Epithelial cell of proximal tubule (primary cell): ENCODE data around the gene ARHGEF16. TPM values are rescaled to one million over a fixed set of nuclear protein-coding genes. Genes with fewer than 3 reads are reported as not detected.

Source experiments
- DNase-seq: peaks from one replicate; pipeline ENCODE4 v3.0.0-alpha.2; 2011; ENCODE audit warnings: low read depth
- H3K4me3 ChIP-seq: 2 replicates; pipeline ENCODE4 v1.5.1; 2011; ENCODE audit warnings: low read depth, mild to moderate bottlenecking, low read length
- total RNA-seq: library from RNA; depleted of rRNA; stranded (reverse); fragments of >200 nt; gene quantifications from 2 replicates; pipeline ENCODE4 v1.2.3, GENCODE V29; 2015
- TF ChIP-seq, protein P1 (sequence below): conservative IDR thresholded peaks from 2 replicates; pipeline ENCODE4 v1.5.1; 2012; ENCODE audit warnings: low read depth, mild to moderate bottlenecking, low read length

ARHGEF16 gene
- total RNA-seq, 1 donor from 2014 or later, result 36.6 TPM

DNA sequence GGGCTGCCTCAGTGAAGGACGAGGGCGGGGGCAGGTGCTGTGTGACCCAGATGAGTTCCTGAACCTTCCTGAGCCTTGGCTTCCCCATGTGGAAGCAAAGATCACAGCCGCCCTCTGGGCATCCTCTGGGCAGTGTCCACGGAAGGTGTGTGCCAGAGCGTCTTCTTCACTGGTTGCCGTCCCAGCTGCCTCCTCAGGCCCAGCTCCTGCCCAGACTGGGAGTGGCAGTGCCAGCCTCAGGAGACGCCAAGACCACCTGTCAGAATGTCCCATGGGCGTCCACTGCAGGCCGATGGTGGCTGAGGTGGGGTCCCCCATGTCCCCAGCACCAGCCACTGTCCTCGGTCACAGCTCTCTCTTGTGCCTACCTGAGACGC is 10.2 kb downstream of the ARHGEF16 start:
- H3K4me3 ChIP-seq, result no peak overlapping the region
- TF ChIP-seq, protein P1, sequence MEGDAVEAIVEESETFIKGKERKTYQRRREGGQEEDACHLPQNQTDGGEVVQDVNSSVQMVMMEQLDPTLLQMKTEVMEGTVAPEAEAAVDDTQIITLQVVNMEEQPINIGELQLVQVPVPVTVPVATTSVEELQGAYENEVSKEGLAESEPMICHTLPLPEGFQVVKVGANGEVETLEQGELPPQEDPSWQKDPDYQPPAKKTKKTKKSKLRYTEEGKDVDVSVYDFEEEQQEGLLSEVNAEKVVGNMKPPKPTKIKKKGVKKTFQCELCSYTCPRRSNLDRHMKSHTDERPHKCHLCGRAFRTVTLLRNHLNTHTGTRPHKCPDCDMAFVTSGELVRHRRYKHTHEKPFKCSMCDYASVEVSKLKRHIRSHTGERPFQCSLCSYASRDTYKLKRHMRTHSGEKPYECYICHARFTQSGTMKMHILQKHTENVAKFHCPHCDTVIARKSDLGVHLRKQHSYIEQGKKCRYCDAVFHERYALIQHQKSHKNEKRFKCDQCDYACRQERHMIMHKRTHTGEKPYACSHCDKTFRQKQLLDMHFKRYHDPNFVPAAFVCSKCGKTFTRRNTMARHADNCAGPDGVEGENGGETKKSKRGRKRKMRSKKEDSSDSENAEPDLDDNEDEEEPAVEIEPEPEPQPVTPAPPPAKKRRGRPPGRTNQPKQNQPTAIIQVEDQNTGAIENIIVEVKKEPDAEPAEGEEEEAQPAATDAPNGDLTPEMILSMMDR, result no peak
- no peak for DNase-seq

DNA sequence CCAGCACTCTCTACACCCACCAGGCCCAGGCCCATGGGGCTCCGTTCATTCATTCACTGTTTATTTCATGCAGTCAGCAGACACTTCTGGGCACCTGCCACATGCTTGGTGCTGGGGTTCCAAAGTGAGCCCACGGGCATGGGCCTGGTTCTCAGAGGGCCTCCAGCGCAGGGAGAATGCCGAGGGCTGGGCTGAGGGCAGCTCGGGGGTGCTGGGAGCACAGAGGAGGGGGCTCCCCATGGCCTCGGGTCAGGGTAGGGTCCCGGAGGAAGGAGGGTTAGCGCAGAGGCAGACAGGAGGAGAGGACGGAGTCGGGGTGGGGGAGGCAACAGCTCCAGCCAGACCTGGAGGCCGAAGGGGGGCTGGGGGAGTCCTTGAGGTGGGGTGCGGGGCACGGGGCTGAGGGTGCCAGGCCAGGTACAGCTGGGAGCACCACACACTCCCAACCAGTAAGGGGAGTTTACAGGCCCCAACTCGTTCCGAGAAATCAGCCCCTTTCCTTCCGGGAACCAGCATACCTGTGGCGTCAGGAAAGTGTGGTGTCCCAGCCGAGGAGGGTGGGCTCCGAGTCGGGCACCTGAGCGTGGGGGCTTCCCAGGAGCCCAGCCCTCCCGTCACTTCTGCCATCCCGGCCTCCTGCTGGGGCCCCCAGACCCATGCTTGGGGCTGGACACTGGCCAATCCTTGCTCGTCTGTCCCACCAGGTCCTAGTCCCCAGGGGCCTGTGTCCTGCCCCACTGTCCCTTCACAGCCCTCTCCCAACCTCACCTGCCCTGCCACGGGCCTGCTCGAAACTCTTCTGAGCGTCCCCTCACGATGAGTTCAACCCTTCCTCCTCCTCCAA is 10.8 kb downstream of the ARHGEF16 start:
- no peak for DNase-seq
- TF ChIP-seq, protein P1, result no peak
- H3K4me3 ChIP-seq, result no peak overlapping the region

DNA sequence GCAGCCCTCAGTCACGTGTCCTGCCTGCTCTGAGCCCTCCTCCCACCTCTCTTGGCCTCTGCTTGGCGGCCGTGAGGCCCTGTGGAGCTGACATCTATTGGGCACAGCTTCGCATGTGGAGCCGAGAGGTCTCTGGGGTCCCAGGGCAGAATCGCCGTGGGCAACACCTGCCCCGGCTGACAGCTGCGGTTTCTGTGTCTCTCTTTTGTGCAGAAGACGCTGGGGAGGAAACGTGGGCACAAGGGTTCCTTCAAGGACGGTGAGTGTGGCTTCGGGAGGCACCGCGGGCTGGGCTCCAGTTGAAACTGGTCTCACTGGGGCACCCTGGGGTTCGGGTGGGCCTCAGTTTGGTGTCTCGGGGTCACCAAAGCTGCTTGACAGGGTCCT is 11.5 kb downstream of the ARHGEF16 start:
- DNase-seq, result no peak
- TF ChIP-seq, protein P1, result no peak
- H3K4me3 ChIP-seq, result no peak overlapping the region

DNA sequence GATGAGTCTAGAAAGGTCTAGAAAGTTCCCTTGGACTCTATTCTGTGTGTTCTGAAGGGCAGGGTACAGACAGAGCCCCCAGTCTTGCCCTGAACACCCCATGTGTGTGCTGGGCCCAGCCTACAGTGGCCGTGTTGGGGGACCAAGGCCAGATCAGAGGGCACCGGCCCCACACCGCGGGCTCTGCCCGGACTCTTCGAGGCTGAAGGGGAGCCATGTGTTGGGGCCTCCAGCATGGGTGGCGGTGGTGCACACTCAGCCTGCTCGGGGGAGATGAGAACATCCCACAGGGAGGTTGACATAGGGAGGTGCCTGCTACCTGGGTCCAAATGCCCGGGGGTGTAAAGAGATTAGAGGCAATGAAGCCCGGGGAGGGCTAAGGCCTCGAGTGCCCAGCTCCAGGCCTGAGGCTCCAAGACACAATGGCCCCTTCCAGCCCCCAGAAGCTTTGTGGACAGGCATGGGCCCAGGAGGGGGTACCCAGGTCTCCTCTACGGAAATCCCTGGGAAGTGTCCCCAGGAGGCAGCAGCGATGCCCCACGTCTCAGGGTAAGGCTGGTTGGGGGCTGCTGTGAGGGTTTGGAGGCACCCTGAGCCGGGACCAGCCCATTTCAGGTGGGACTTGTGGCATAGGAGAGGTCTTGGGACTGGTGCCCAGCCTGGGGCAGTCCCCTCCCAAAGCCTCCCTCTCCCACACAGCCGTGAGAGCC is 12.1 kb downstream of the ARHGEF16 start:
- DNase-seq, result no peak
- TF ChIP-seq, protein P1, result no peak
- H3K4me3 ChIP-seq, result no peak overlapping the region

DNA sequence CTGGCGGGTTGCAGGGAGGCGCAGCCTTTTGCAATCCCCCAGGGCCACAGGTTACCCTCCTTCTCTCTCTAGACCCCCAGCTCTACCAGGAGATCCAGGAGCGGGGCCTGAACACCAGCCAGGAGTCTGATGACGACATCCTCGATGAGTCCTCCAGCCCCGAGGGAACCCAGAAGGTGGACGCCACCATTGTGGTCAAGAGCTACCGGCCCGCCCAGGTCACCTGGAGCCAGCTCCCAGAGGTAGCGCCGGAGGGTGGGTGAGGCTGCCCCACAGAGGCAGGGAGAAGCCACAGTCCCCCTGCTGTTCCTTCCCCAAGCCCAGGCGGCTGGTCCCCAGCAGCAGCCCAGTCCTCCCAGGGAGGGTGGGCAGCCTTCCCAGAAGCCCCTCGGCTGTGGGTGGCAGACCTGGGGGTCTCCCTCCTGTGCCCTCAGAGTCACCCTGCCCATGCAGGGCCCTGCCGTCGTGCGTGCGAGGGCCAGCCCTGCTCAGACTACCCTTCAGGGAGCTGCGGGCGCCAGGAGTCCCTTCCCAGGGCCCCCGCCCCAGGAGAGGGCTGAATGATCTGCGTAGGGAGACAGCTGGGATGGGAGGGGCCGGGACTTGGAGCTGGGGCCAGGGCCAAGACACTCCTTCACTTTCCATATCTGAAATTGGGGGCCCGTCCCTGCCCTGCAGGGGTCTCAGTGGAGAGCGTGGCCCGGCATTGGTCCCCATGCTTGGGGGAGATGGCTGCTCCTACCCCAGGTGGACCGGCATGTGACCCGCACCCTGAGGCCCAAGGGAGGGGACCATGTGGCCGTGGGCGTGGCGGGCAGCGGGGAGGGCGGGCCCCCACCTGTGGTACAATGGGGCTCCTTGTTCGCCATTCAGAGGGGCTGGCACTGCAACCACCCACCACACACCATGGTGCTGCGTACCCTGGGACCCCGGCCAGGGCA is 12.9 kb downstream of the ARHGEF16 start:
- TF ChIP-seq, protein P1, result no peak
- no peak for DNase-seq
- no peak overlapping the region for H3K4me3 ChIP-seq

DNA sequence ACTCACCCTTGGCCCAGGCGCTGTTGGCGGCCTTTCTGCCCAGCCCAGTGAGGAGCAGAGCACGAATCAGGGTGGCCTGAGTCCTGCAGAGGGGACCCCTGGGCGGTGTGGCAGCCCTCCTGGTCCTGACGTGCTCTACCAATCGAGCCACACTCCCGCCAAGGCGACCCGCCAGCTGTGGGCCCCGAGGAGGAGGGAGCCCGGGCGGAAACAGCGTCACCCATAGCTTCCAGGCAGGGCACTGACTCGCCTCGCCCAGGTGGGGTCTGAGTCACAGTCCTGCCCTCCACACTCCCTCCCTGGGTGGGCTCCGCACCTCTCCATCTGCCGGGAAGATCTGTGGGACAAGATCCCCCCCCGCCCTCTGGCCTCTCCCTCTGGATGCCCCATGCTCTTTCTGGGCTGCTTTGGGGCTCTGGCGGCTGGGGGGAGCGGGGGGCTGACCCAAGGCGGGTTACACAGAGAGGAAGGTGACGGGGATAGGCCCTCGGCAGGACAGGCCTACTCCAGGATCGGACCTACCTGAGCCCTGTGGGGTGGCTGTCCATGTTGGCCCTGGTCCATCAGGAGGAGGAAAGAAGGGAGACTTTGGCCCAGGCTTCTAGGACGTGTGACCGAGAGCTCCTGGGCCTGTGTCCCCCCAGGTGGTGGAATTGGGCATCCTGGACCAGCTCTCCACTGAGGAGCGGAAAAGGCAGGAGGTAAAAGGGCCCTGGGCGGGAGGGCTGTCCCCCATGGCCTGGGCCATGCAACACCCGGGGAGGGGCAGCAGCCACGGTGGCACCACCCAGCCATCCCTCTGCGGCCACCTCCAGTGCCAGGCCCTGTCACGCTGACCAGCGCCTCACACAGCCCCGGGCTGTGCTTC is 14.0 kb downstream of the ARHGEF16 start:
- TF ChIP-seq, protein P1, result no peak
- no peak overlapping the region for H3K4me3 ChIP-seq
- no peak for DNase-seq
